CD4-positive, alpha-beta T cell treated with Interferon gamma for 1 hour (primary cell): ENCODE measurements around the gene RELA.
A peak's percentile ranks its signal among the peaks of the same experiment; 100 is the strongest.

Source experiments
- DNase-seq: peaks from one replicate; pipeline ENCODE4 v3.0.0-alpha.2; 2020

Gene RELA

GRCh38 chr11:65611758-65612603 is 50.7 kb downstream of the RELA start:
- no peak for DNase-seq

- DNase-seq = peak; percentile 56
These were observed 51.5 kb downstream of the RELA start for GRCh38 chr11:65611028-65611757.

- DNase-seq = no peak
These were observed 52.3 kb downstream of the RELA start for GRCh38 chr11:65610404-65610803.

GRCh38 chr11:65609665-65610064 is 53.1 kb downstream of the RELA start:
- no peak for DNase-seq

- no peak for DNase-seq
These were observed 53.5 kb downstream of the RELA start for GRCh38 chr11:65609229-65609628.

GRCh38 chr11:65607614-65608426 is 54.9 kb downstream of the RELA start:
- DNase-seq = no peak

- no peak for DNase-seq
These were observed 55.7 kb downstream of the RELA start for GRCh38 chr11:65606876-65607613.

GRCh38 chr11:65604258-65604657 is 58.5 kb downstream of the RELA start:
- no peak for DNase-seq
